ENCODE measurements around the gene JAM3.
"Not testable (repeated sequence)": the region's sequence is repeated elsewhere in the genome, so short reads cannot be mapped to it uniquely, and the experiment has no call there.

Gene JAM3

DNA sequence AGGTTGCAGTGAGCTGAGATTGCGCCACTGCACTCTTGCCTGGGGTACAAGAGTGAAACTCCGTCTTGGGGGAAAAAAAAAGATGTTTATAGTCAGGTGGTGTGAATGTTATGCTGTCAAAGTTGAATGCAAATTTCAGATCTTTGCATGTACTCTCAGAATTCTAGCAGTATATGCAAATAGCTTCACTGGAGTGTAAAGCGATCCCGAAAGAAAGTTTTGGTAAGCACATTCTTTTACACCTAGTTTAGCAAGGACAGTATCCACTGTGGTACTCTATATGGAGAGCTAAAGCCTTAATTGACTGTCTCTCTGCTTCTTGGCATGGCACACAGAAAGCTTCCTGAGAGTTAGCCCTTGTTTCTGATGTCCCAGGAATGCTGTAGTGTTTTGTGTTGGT is 4.0 kb downstream of the JAM3 start:
- CTCF ChIA-PET: interaction anchor here (1.1 to 2.6 kb wide), 4 partner anchors 9 to 22 kb away, joined by 3 to 11 read pairs (median 6); no protein-coding TSS in a partner anchor
- DNase-seq (ENCODE audit: extremely low spot score): no peak
- TF ChIP-seq, protein P1, sequence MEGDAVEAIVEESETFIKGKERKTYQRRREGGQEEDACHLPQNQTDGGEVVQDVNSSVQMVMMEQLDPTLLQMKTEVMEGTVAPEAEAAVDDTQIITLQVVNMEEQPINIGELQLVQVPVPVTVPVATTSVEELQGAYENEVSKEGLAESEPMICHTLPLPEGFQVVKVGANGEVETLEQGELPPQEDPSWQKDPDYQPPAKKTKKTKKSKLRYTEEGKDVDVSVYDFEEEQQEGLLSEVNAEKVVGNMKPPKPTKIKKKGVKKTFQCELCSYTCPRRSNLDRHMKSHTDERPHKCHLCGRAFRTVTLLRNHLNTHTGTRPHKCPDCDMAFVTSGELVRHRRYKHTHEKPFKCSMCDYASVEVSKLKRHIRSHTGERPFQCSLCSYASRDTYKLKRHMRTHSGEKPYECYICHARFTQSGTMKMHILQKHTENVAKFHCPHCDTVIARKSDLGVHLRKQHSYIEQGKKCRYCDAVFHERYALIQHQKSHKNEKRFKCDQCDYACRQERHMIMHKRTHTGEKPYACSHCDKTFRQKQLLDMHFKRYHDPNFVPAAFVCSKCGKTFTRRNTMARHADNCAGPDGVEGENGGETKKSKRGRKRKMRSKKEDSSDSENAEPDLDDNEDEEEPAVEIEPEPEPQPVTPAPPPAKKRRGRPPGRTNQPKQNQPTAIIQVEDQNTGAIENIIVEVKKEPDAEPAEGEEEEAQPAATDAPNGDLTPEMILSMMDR (IDR thresholded peaks at IDR 0.05; ENCODE audit: control extremely low read depth, extremely low read depth, low read depth, missing control alignments): no peak
- POLR2A ChIA-PET: no interaction called here

DNA sequence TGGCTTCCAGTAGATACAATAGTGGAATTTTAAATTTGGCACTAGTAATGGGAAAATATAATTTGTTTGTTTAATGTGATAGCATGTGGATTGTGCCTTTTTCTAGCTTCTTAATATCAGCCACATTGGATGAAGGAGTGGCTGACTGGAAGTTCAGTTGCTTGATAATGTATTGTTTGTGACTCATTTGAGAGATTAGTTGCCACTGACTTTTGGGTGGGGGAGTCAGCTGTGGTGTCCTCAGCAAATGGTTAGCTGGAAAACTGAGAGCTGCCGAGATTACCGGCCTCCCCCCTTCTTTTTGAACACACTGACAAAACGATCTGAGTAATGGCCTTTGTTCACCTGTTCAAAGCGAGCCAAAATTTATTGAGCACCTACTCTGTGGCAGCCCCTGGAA is 5.5 kb downstream of the JAM3 start:
- CTCF ChIA-PET: interaction anchor here (2.3 kb wide), 1 partner anchor 10 kb away, joined by 5 read pairs; no protein-coding TSS in a partner anchor
- TF ChIP-seq, protein P1 (IDR thresholded peaks at IDR 0.05; ENCODE audit: control extremely low read depth, extremely low read depth, low read depth, missing control alignments): no peak
- DNase-seq (ENCODE audit: extremely low spot score): no peak
- POLR2A ChIA-PET: no interaction called here

DNA sequence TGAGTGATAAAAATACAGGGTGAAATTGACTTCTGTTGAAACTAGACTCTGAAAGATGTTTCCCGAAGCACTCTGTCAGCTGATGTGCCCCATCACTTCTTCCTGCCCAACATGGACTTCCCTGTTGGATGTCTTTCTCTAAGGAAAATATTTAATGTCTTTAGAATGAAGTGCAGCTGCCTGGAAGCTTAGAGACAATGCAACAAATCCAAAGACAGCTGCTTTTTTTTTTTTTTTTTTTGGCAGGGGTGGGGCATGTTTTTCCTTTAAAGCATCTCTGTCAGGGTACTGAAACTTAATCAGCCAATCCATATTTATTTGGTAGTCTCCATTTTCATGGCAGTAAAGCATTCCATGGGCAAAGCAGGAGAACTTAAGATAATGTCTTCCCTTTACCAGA is 5.9 kb downstream of the JAM3 start:
- ChIA-PET POLR2A (no interaction called here), CTCF (interaction anchor here (2.3 kb wide), 1 partner anchor 10 kb away, joined by 5 read pairs; no protein-coding TSS in a partner anchor)
- DNase-seq (ENCODE audit: extremely low spot score): no peak
- TF ChIP-seq, protein P1 (IDR thresholded peaks at IDR 0.05; ENCODE audit: control extremely low read depth, extremely low read depth, low read depth, missing control alignments): no peak

DNA sequence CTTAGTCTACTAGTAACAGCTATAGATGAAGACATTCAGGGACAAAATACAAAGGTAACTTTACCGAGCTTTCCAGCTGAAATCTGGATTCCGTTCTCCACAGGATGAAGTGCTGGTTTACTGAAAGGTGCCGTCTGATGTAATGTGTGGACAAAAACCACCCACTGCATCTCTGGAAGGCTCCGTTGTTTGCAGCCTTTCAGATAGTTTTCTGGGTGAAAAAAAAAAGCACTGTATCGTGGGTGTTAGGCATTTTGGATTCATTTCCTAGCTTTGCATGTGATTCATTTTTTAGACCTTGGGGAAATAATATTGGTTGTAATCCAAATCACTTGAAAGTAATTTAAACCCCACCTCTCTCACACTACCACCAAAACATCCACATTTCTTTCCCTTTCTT is 10.4 kb downstream of the JAM3 start:
- TF ChIP-seq, protein P1 (IDR thresholded peaks at IDR 0.05; ENCODE audit: control extremely low read depth, extremely low read depth, low read depth, missing control alignments): no peak
- ChIA-PET CTCF (interaction anchor here (1.8 kb wide), 1 partner anchor 10 kb away, joined by 4 read pairs; the partner anchor contains the start of gene JAM3), POLR2A (no interaction called here)
- no peak for DNase-seq (ENCODE audit: extremely low spot score)

DNA sequence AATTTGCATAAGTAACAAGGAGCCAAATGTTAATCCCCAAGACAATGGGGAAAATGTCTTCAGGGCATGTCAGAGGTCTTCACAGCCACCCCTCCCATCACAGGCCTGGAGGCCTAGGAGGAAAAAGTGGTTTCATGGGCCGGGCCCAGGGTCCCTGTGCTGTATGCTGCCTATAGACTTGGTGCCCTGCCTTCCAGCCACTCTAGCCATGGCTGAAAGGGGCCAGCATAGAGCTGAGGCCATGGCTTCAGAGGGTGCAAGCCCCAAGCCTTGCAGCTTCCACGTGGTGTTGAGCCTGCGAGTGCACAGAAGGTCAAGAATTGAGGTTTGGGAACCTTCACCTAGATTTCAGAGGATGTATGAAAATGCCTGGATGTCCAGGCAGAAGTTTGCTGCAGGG is 12.4 kb downstream of the JAM3 start:
- POLR2A ChIA-PET; DNase-seq (ENCODE audit: extremely low spot score): not testable (repeated sequence)
- CTCF ChIA-PET: interaction anchor here (1.2 to 1.3 kb wide), 2 partner anchors 15 to 19 kb away, joined by 3 to 4 read pairs; no protein-coding TSS in a partner anchor

DNA sequence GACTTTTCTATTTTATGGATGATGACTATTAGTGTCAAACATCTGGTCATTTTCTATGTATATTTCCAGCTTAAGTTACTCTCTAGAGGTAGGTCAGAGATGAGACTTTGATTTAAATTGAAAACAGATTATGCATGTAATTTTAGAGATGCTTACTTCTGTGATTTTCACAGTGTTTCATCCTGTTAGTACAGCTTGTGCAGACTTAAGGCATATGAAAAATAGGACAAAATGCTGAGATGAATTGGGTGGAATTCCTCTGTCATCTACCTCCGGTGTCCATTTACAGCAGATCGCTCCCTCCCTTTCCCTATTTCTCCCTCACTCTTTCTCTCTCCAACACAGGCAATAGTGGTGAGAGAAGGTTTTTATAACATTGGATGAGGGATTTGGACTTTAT is 14.1 kb downstream of the JAM3 start:
- DNase-seq (ENCODE audit: extremely low spot score): no peak
- TF ChIP-seq, protein P1 (IDR thresholded peaks at IDR 0.05; ENCODE audit: control extremely low read depth, extremely low read depth, low read depth, missing control alignments): no peak
- POLR2A ChIA-PET: no interaction called here
- CTCF ChIA-PET: interaction anchor here (1.1 to 2.4 kb wide), 3 partner anchors 8 to 16 kb away, joined by 3 to 11 read pairs (median 9); no protein-coding TSS in a partner anchor

DNA sequence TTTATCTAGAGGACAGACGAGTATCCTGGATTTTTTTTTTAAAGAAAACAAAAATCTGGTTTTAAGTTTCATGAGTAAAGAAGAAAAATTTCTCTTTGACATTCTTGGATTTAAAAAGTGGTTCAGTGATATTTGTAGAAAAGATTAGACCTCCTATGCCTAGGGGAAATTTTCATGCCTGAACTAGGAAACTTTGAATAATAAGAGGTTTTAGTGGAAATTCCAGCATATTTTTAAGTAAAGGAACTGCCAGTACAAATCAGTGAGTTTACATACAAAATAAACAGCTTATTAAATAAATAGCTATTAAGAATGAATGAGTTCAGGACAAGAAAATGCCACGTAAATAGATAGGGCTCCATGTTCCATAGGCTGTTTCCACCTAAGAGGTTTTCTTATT is 17.5 kb downstream of the JAM3 start:
- CTCF ChIA-PET: interaction anchor here (1.1 kb wide), 1 partner anchor 14 kb away, joined by 4 read pairs; no protein-coding TSS in a partner anchor
- no peak for DNase-seq (ENCODE audit: extremely low spot score)
- POLR2A ChIA-PET: no interaction called here
- TF ChIP-seq, protein P1 (IDR thresholded peaks at IDR 0.05; ENCODE audit: control extremely low read depth, extremely low read depth, low read depth, missing control alignments): no peak

DNA sequence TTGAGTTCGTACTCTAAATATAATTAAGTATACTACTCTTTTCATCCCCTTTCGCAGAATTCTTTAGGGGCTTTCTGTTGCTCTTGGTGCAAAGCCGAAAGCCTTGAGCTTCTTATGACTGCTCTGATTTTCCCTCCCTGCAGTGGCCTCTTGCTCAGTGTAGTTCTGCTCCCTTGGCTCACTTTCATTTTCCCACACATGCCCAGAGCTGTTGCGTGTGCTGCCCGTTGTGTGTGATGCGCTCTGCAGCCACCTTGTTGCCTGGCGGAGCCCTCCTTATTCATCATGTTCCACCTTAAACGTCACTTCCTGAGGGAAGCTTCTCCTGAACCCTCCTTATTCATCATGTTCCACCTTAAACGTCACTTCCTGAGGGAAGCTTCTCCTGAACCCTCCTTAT is 23.1 kb downstream of the JAM3 start:
- DNase-seq (ENCODE audit: extremely low spot score); POLR2A ChIA-PET: not testable (repeated sequence)
- CTCF ChIA-PET: interaction anchor here (0.7 kb wide), 1 partner anchor 9 kb away, joined by 3 read pairs; no protein-coding TSS in a partner anchor
